Right lobe of liver (tissue), 4 donors: ENCODE results near the gene CENPI.

Source experiments
- CTCF ChIP-seq, 4 donors: fragments of 200-600 bp in 3 of 4; fragments of 450-650 bp in 1 of 4; IDR thresholded peaks; one replicate each; pipeline versions ENCODE4 v1.5.1 to v1.8.0; 2016 to 2022; ENCODE audit warnings: antibody characterized with exemption in 4 of 4, mild to moderate bottlenecking in 2 of 4
- POLR2A ChIP-seq: fragments of 450-650 bp; IDR thresholded peaks from one replicate; pipeline ENCODE4 v1.6.1; 2017; ENCODE audit warnings: antibody characterized with exemption, mild to moderate bottlenecking
- donor health status: DM: no; HTN: no; CAD: no.
- donor health status: DM: no; HTN: no; CAD: no.
- donor health status: DM: no; HTN: yes; CAD: no.

GRCh38 chrX:101057093-101057714, 40.8 kb upstream of the CENPI start:
- no peak for TF ChIP-seq CTCF (IDR thresholded peaks at IDR 0.05)
- no peak for TF ChIP-seq POLR2A
